HG03095 (cell line): ENCODE results near the gene PDE3B.
"Not testable (repeated sequence)": the region's sequence is repeated elsewhere in the genome, so short reads cannot be mapped to it uniquely, and the experiment has no call there.

Experiments
- ATAC-seq: cut with Tn5 transposase; IDR thresholded peaks from one replicate; pipeline ENCODE4 v1.9.1; 2021; ENCODE audit warnings: moderate library complexity; ENCODE audit not compliant: unreplicated experiment

Gene PDE3B

DNA sequence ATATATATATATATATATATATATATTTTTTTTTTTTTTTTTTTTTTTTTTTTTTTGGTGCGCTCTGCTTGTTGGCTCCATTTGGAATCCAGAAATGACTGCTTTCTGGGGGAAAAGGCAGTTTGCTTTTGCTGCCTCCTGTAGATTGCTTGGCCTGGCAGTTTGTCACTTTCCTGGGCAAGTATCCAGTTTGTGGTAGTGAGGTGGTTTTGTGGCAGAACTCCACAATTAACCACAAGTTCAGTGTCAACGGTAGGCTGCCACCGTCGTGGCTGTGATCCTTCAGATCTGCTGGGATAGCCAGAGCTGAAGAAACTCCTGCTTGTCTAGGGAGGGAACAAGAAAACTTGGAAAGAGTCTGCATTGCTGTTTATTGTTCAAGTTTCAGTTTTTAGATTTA lies 5.0 kb upstream of the PDE3B start:
- no peak for ATAC-seq

DNA sequence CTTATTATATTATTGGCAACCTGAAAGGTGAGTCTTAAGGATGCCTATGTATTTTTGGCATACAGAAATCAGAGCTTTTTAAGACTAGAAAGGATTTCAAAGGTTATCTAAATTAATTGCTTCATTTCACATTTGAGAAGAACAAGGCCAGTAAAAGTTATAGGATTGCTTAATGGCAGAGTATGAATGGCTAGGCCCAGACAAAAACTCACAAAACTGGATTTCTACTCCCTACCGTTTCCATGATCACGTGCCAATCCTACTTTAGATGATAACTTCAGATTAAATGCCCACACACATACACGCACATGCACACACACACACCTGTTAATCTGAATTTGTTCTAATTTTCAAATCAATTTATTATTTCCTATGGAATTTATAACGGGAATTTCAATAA lies 1.8 kb upstream of the PDE3B start:
- no peak for ATAC-seq

DNA sequence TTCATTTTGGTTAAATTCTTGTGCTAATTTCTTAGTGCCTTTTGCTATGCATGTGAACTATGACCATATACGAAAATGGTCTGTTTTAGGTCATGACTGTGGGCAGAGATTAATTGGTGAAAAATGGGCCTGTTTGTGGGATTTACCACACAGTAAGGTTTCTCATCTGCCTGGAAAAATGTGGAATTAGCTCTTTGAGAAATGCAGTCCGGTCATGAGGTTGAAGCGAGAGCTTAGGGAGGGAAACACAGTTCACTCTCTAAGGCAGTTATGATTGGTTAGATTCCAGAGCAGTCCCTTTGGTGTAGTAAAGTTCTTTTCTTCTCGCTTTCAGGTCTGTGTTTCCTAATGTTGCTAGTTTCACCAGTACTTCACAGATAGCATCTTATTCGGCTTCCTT lies 1.2 kb upstream of the PDE3B start:
- ATAC-seq = no peak

DNA sequence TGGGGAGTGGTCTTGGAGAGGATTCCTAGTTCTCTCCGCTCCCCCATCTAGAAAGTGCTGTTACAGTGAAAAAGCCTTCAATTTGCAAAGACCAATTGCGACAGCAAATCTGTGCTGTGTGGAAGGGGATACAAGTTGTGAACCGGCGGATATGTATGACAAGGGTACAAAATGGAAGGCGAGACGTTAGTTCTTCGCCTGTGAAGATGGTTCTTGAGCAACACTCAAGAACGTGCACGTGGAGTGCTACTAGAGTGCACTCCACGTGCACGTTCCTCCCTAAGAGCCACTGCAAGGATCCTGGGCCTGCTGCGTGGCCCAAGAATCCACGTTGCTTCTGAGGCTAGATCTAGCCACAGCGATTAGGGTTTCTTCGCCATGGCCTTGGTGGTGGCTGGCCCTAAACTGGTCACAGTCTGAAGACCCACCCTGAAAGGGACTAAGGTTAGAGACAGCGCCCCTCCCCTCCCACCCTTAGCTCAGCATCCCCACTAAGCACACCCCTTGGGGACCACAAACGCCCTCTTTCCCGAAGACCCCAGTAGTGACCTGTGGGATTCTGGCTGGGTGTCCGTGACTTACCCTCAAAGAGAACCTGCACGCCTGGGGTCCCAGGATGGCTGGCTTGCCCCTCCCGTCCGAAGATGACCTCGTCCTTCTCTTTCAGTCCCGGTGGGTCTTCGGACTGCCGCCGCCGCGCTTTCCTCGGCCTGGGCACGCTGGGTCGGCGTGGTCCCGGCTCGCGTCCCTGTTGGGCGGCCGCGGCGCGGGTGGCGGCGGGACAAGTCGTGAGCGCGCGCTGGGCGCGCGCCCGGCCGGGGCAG lies 519 bp upstream of the PDE3B start:
- ATAC-seq = no peak

- peak; percentile 55 for ATAC-seq
These were observed 816 bp downstream of the PDE3B start for GRCh38 chr11:14644226-14645014.

DNA sequence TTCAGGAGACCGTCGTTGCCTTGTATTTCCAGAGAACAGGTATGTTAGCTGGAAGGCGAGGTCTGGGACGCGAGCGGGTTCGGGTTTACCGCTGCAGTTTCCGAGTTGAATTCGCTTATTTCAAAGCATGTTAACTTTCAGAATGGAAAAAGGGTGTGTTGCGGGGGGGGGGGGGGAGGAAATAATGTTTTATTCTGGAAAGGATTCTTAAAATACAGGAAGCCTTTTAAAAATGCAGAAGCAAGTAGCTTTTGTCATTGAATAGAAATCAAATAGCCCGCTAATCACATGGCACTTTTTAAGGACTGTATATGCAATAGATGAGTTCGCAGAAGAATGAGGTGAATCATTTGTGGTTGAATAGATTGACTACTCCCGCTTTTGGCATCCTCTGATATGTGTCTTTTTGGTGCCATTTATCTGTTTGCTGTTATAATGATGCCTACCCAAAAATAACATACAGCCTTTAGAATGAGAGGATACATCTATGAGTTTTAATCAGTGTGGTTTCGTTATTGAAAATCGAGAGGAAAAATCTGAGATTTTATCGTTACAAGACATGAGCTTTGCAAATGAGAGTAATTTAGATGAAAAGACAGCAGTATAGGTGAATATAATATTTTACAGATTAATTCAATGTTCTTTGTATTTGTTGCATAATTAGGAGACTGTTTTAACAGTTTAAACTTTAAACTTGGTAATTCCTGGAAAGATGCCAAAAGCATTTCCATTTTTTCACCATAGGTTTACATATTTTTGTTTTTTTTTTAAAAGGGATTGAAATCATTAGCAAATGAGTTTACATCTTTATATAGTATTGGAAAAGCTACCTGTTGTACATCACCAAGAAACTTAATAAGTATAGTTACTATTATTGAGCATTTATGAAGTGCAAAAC lies 1.7 kb downstream of the PDE3B start:
- no peak for ATAC-seq

- no peak for ATAC-seq
These were observed 2.6 kb downstream of the PDE3B start for GRCh38 chr11:14645985-14646900.

- ATAC-seq = no peak
These were observed 6.5 kb downstream of the PDE3B start for GRCh38 chr11:14650064-14650463.

DNA sequence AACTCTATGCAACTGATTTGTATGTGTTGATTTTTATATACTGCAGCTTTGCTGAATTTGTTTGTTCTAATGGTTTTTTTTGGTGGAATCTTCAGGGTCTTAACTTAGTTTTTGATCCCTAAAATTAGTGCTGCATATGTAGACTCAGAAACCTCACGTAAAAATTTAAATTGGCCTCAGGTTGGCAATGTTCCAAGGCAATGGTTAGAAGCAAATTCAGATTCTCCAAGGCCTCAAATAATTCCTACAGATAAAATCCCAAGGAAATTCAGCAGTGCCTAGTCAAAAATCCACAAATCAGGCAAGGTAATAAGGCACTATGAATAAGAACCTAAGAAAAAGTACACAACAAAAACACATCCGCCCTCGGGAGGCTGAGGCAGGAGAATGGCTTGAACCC lies 9.5 kb downstream of the PDE3B start:
- no peak for ATAC-seq

DNA sequence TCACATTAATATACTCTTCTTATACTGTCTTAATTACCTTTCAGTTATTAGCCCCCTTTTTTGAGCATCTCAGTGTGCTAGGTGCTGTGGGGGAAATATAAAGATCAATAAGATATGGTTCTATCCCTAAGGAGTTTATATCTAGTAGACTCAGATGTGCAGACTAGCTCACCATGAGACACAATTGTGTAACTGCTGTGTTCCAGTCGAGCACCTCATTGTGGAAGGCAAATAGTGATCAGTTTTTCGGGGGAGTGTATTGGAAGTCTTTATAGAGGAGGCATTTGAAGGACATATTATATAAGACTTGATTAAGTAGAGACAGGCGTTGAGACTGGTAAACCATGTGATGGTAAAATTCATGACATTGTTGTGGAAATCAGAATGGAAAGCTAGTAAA lies 11.8 kb downstream of the PDE3B start:
- ATAC-seq = no peak

- no peak for ATAC-seq
These were observed 13.2 kb downstream of the PDE3B start for GRCh38 chr11:14656536-14657457.

- ATAC-seq = no peak
These were observed 14.2 kb downstream of the PDE3B start for GRCh38 chr11:14657841-14658240.

- ATAC-seq = not testable (repeated sequence)
These were observed 21.3 kb downstream of the PDE3B start for GRCh38 chr11:14664926-14665325.

GRCh38 chr11:14667329-14667728 lies 23.7 kb downstream of the PDE3B start:
- not testable (repeated sequence) for ATAC-seq

DNA sequence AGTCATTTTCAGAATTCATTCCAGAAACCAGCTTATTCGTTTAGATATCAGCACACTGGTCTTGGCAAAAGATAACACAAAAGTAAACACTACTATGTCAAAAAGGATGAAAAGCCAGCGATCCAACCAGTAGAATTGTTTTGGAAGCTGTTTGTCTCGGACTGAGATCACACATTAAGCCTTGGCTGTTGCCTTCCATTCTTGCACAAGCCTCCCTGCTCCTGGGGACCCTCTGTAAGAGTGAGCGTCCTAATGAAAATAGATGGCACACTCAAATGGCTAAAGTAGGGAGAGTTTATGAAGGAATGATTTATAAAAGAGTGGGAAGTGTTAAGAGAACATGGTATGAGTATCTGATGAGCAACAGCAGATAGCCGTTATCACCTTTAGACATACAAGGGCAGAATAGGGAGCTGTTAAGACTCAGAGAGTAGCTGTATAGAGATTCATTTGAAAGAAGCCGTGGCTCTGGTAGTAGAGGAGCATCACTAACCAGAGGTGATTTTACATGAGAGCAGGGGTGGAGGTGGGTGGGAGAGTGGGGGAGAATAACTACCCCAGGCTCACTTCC lies 25.2 kb downstream of the PDE3B start:
- ATAC-seq = no peak

GRCh38 chr11:14669499-14669898 lies 25.9 kb downstream of the PDE3B start:
- no peak for ATAC-seq

GRCh38 chr11:14669958-14670357 lies 26.4 kb downstream of the PDE3B start:
- no peak for ATAC-seq

DNA sequence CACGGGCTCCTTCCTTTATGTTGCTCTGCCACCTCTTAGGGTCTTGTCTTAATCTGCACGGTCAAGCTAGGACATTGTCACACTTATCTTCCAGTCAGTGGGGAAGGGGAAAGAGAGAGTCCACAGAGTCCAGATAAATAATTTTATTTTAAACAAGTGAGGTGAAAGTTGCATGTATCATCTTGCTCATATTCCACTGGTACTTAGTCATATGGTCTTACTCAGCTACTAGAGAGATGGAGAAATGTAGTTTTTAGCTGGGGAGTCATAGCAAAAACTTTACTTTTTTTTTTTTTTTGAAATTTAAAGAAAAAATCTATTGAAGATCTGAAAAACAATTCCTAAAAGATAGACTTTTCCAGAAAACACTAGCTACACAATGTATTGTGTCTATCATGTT lies 29.0 kb downstream of the PDE3B start:
- no peak for ATAC-seq

DNA sequence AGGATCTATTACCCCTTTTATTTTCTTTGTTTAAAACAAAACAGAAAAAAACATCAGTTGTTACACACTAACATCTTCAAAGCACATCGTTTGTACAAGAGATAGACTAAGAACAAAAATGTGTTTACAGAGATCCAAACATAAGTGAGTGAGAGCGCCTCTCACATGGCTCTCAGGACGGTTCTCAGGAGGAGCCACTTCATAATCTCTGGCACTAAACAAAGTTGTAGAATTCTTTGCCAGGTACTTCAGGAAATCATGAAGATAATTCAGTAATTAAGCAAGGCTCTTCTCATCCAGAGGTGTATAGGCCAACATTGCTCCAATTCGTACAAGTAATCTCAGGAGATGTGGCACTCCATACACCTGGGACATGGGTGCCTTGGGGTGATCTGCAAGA lies 29.8 kb downstream of the PDE3B start:
- no peak for ATAC-seq
